VCaP (cell line): ENCODE results near the gene GRK1.
"Not testable (repeated sequence)": the region's sequence is repeated elsewhere in the genome, so short reads cannot be mapped to it uniquely, and the experiment has no call there.

Source experiments
- H3K27ac ChIP-seq: fragments of 450-650 bp; 2 replicates; pipeline ENCODE4 v1.5.1; 2017
- TF ChIP-seq, protein P1 (sequence below): fragments of 450-650 bp; conservative IDR thresholded peaks from 2 replicates; pipeline ENCODE4 v1.5.1; 2017; ENCODE audit warnings: mild to moderate bottlenecking, moderate library complexity

Gene GRK1

GRCh38 chr13:113724016-113724758 lies 57.2 kb downstream of the GRK1 start:
- no peak overlapping the region for H3K27ac ChIP-seq
- TF ChIP-seq, protein P1, sequence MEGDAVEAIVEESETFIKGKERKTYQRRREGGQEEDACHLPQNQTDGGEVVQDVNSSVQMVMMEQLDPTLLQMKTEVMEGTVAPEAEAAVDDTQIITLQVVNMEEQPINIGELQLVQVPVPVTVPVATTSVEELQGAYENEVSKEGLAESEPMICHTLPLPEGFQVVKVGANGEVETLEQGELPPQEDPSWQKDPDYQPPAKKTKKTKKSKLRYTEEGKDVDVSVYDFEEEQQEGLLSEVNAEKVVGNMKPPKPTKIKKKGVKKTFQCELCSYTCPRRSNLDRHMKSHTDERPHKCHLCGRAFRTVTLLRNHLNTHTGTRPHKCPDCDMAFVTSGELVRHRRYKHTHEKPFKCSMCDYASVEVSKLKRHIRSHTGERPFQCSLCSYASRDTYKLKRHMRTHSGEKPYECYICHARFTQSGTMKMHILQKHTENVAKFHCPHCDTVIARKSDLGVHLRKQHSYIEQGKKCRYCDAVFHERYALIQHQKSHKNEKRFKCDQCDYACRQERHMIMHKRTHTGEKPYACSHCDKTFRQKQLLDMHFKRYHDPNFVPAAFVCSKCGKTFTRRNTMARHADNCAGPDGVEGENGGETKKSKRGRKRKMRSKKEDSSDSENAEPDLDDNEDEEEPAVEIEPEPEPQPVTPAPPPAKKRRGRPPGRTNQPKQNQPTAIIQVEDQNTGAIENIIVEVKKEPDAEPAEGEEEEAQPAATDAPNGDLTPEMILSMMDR, result no peak

- TF ChIP-seq, protein P1, result peak; percentile 58
- H3K27ac ChIP-seq, result no peak overlapping the region
These were observed 57.8 kb downstream of the GRK1 start for GRCh38 chr13:113724780-113725315.

DNA sequence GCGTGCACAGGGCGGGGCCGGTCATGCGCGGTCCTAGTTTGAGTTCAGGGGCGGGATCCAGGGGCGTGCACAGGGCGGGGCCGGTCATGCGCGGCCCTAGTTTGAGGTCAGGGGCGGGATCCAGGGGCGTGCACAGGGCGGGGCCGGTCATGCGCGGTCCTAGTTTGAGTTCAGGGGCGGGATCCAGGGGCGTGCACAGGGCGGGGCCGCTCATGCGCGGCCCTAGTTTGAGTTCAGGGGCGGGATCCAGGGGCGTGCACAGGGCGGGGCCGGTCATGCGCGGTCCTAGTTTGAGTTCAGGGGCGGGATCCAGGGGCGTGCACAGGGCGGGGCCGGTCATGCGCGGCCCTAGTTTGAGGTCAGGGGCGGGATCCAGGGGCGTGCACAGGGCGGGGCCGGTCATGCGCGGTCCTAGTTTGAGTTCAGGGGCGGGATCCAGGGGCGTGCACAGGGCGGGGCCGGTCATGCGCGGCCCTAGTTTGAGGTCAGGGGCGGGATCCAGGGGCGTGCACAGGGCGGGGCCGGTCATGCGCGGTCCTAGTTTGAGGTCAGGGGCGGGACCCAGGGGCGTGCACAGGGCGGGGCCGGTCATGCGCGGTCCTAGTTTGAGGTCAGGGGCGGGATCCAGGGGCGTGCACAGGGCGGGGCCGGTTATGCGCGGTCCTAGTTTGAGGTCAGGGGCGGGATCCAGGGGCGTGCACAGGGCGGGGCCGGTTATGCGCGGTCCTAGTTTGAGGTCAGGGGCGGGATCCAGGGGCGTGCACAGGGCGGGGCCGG lies 58.5 kb downstream of the GRK1 start:
- H3K27ac ChIP-seq, result not testable (repeated sequence)

- H3K27ac ChIP-seq, result not testable (repeated sequence)
These were observed 59.2 kb downstream of the GRK1 start for GRCh38 chr13:113726106-113726821.

GRCh38 chr13:113726961-113727411 lies 60.0 kb downstream of the GRK1 start:
- TF ChIP-seq, protein P1, result no peak
- H3K27ac ChIP-seq, result no peak overlapping the region

DNA sequence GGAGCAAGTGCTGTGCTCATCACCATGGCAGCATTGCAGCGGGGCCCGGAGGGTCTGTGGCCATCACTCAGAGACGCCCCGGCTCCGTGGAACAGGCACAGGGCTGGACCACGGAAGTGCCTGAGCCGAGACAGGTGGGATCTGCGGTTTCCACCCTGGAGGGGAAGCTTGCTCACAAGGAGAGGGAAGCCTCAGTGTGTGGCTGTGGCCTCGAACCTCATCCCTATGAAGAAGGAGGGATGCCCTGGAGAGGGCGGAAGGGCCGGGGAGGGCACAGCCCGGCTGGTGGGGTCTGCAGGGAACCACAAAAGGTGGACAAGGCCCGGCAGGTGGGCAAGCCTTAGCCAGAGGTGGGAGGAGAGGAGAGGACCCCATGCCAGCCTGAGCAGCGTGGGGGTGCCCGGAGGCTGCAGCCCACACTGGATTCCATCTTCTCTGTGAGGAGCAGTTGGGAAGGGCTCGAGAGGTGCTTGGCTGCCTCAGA lies 61.6 kb downstream of the GRK1 start:
- TF ChIP-seq, protein P1, result no peak

DNA sequence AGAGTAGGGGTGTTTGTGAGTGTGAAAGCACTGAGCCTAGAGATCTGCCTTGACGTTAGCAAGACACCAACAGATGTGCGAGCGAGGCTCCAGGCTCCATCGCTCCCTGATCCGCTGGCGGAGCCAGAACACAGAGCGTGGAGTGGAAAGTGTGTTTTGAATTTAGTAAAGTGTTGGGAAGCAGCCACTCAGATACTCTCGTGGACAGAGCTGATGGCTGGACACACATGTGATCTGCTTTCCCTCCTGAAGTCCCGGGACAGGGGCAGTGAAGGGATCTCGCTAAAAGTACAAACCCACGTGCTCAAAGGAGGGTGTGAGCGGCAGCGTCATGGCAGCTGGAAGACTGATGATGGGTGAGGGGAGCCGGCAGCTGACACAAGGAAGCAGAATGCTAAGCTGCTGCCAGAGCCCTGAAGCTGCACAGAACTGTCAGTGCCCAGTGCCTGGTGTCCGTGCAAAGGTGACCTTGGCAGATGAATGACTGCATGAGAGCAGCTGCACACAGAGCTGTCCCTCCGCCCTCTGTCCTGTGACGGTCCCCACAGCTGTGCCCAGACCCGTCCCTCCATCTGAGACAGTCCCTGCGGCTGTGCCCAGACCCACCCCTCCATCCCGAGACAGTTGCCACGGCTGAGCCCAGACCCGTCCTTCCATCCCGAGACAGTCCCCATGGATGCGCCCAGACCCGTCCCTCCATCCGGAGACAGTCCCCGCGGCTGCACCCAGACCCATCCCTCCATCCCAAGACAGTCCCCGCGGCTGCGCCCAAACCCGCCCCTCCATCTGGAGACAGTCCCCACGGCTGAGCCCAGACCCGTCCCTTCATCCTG lies 62.4 kb downstream of the GRK1 start:
- H3K27ac ChIP-seq, result no peak overlapping the region
- TF ChIP-seq, protein P1, result no peak

More for the DNA sequence above, 61.6 kb downstream of the GRK1 start:
- H3K27ac ChIP-seq, result no peak overlapping the region
